Fibroblast of pulmonary artery (primary cell): ENCODE data around the gene FIZ1.

ENCODE experiments used
- DNase-seq: peaks from one replicate; pipeline ENCODE4 v3.0.0-alpha.2; 2010; ENCODE audit warnings: low read depth
- H3K4me3 ChIP-seq: replicated peaks from 2 replicates; pipeline ENCODE4 v1.5.1; 2011; ENCODE audit warnings: low read depth, mild to moderate bottlenecking, control low read depth, low read length, moderate library complexity
- CTCF ChIP-seq: IDR thresholded peaks from 2 replicates; pipeline ENCODE4 v1.5.1; 2011; ENCODE audit warnings: mild to moderate bottlenecking, control low read depth, low read length, inconsistent platforms; ENCODE audit errors: missing control alignments

Gene FIZ1

GRCh38 chr19:55635334-55635717, 36.0 kb upstream of the FIZ1 start:
- DNase-seq: no peak
- peak overlapping the region; percentile 87 for H3K4me3 ChIP-seq
- TF ChIP-seq CTCF: no peak

DNA sequence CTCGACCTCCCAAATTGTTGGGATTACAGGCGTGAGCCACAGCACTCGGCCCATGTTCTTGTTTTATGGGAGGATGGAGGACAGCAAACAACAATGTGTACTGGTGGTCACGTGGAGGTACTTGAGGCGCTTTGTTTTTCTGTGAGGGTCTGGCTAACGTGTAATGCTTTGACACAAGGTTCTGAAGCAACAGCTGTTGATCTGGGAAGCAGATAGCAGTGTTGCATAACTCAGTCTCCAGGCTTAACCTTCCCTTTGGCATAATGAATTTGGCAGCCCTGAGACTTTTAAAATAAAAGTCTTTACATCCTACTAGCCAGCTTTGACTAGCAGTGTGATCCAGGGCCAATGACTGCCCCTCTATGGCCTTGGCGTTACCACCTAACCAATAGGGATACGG, 34.5 kb upstream of the FIZ1 start:
- no peak for TF ChIP-seq CTCF
- DNase-seq: no peak
- H3K4me3 ChIP-seq: no peak overlapping the region

GRCh38 chr19:55632463-55632834, 33.1 kb upstream of the FIZ1 start:
- no peak overlapping the region for H3K4me3 ChIP-seq
- peak; percentile 98 for DNase-seq
- peak; percentile 83 for TF ChIP-seq CTCF

DNA sequence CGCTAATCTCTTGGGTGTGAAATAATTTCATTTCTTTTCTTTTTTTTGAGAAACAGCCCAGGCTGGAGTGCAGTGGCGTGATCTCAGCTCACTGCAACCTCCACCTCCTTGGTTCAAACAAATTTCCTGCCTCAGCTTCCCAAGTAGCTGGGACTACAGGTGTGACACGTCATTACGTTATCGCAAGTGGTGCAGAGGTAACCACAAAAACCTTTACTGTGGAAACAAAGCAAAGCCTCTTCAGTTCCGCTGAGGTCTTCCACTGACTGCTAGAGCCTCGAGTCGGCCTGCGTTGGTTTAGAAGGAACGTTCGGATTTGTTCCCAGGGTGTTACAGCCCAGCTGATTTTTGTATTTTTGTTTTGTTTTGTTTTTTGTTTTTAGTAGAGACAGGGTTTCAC, 27.0 kb upstream of the FIZ1 start:
- no peak for TF ChIP-seq CTCF
- no peak for DNase-seq
- H3K4me3 ChIP-seq: no peak overlapping the region

GRCh38 chr19:55625004-55625326, 25.6 kb upstream of the FIZ1 start:
- no peak for DNase-seq
- TF ChIP-seq CTCF: no peak
- H3K4me3 ChIP-seq: peak overlapping the region; percentile 69

- no peak for TF ChIP-seq CTCF
- peak within 1 kb of the TSS; percentile 69 for H3K4me3 ChIP-seq
- peak; percentile 95 for DNase-seq
Observed at GRCh38 chr19:55624109-55625003, 25.0 kb upstream of the FIZ1 start, which contains the start of gene ZNF784. ZNF784 (minus strand) TSS chr19:55624566; CDS start chr19:55624561, 5 bp downstream.

DNA sequence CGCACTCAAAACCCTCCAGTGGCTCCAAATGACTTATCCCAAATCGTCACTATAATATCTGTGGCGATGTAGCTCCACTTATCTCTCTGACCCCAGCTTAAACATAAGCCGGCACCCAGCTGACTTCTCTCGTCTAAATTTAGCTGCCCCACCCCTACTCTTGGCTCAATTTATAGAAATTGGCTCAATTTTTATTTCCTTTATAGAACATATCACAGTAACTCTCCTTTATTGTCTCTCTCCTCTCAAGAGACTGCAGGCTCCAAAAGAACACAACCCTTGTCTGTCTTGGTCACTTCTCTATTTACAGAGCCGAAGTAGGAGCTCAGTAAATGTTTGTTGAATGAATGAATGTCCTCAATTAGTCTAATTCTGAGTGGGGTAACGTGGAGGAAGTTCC, 24.2 kb upstream of the FIZ1 start:
- H3K4me3 ChIP-seq: peak overlapping the region; percentile 69
- no peak for TF ChIP-seq CTCF
- no peak for DNase-seq
